Vagina (tissue), 2 donors: ENCODE data around the gene ZBED5.

Source experiments
- POLR2A ChIP-seq, 2 donors: fragments of 450-650 bp; IDR thresholded peaks; one replicate each; pipeline ENCODE4 v1.6.1; 2017; ENCODE audit warnings: antibody characterized with exemption in 2 of 2, mild to moderate bottlenecking in 2 of 2, moderate library complexity in 2 of 2
- TF ChIP-seq, protein P1 (sequence below), 3 experiments: fragments of 450-650 bp in 2 of 3; fragments of 200-600 bp in 1 of 3; sonication (generic) in 1 of 3; IDR thresholded peaks; one replicate each; pipeline ENCODE4 v1.5.1; 2017 to 2019; ENCODE audit warnings: antibody characterized with exemption in 3 of 3, mild to moderate bottlenecking in 2 of 3, moderate library complexity in 2 of 3

DNA sequence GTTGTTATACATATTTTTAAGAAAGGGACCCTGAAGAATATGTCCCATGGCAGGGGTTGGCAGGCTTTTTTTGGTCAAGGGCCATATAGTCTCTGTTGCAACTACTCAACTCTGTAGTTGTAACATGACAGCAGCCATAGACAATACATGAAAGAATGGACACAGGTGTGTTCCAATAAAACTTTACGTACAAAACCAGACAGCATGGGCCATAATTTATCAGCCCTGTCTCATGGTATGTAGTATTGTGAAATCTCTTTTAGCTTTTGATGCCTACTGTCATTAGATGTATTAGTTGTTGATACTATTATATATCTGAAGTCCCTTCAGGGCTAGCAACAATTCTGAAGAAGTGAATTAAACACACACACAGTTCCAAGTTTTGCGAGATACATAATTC, 2.6 kb downstream of the ZBED5 start:
- TF ChIP-seq, protein P1, sequence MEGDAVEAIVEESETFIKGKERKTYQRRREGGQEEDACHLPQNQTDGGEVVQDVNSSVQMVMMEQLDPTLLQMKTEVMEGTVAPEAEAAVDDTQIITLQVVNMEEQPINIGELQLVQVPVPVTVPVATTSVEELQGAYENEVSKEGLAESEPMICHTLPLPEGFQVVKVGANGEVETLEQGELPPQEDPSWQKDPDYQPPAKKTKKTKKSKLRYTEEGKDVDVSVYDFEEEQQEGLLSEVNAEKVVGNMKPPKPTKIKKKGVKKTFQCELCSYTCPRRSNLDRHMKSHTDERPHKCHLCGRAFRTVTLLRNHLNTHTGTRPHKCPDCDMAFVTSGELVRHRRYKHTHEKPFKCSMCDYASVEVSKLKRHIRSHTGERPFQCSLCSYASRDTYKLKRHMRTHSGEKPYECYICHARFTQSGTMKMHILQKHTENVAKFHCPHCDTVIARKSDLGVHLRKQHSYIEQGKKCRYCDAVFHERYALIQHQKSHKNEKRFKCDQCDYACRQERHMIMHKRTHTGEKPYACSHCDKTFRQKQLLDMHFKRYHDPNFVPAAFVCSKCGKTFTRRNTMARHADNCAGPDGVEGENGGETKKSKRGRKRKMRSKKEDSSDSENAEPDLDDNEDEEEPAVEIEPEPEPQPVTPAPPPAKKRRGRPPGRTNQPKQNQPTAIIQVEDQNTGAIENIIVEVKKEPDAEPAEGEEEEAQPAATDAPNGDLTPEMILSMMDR (IDR thresholded peaks at IDR 0.05): no peak
- no peak for TF ChIP-seq POLR2A (IDR thresholded peaks at IDR 0.05)
